Measurements from ENCODE around the gene FLYWCH2.
A peak's percentile ranks its signal among the peaks of the same experiment; 100 is the strongest.
"Not testable (repeated sequence)": the region's sequence is repeated elsewhere in the genome, so short reads cannot be mapped to it uniquely, and the experiment has no call there.

The FLYWCH2 gene

GRCh38 chr16:2894231-2894630 lies 11.2 kb downstream of the FLYWCH2 start:
- H3K27me3 Mint-ChIP-seq = no peaks in the 10 kb centered on the region
- H3K9me3 Mint-ChIP-seq (ENCODE audit: low read depth) = no peaks in the 10 kb centered on the region
- no peak overlapping the region for H3K27ac Mint-ChIP-seq
- no peak overlapping the region for H3K4me3 Mint-ChIP-seq
- H3K36me3 Mint-ChIP-seq = no peaks in the 10 kb centered on the region
- no peaks in the 10 kb centered on the region for H3K4me1 Mint-ChIP-seq (ENCODE audit: low read depth)

- no peaks in the 10 kb centered on the region for H3K27me3 Mint-ChIP-seq
- no peaks in the 10 kb centered on the region for H3K9me3 Mint-ChIP-seq (ENCODE audit: low read depth)
- H3K4me3 Mint-ChIP-seq = no peak overlapping the region
- no peaks in the 10 kb centered on the region for H3K4me1 Mint-ChIP-seq (ENCODE audit: low read depth)
- no peaks in the 10 kb centered on the region for H3K36me3 Mint-ChIP-seq
- H3K27ac Mint-ChIP-seq = no peak overlapping the region
Observed at GRCh38 chr16:2895813-2896212, 12.8 kb downstream of the FLYWCH2 start.

GRCh38 chr16:2896480-2897010 lies 13.5 kb downstream of the FLYWCH2 start:
- no peaks in the 10 kb centered on the region for H3K36me3 Mint-ChIP-seq
- no peaks in the 10 kb centered on the region for H3K9me3 Mint-ChIP-seq (ENCODE audit: low read depth)
- H3K27ac Mint-ChIP-seq = no peak overlapping the region
- no peaks in the 10 kb centered on the region for H3K4me1 Mint-ChIP-seq (ENCODE audit: low read depth)
- no peaks in the 10 kb centered on the region for H3K27me3 Mint-ChIP-seq
- no peak overlapping the region for H3K4me3 Mint-ChIP-seq

GRCh38 chr16:2897110-2897509 lies 14.1 kb downstream of the FLYWCH2 start:
- Mint-ChIP-seq H3K9me3 (ENCODE audit: low read depth) (no peaks in the 10 kb centered on the region), H3K27me3 (no peaks in the 10 kb centered on the region), H3K36me3 (no peaks in the 10 kb centered on the region), H3K4me3 (no peak overlapping the region), H3K4me1 (ENCODE audit: low read depth) (no peaks in the 10 kb centered on the region), H3K27ac (no peak overlapping the region)

DNA sequence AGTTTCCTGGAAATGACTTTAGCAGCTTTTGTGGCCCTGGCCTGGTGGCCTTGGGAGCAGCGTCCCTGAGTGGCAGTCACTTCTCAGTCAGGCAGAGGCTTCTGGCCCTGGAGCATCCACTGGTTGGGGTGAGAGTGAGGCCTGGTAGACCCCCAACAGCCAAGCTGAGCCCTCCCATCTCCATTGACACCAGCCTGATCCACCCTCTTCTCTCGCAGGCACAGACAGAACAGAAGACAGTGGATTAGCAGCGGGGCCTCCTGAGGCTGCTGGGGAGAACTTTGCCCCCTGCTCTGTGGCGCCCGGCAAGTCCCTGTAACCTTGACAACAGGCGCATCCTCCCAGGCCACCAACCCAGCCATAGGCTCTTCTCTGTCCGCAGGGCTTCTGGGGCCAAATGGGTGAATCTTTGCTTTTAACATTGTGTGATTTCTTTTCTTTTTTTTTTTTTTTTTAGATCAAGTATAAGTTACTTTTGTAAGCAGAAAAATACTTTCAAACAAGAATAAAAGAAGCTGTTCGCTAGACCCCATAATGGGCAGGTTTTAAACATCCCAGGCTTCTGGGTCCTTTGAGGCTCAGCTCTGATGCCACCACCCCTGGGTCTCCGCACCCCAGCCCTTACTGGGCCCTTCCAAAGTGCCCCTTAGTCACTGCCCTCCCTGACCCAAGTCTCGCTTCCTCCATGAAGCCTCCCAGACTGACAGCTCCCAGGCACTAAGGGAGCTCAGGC lies 16.0 kb downstream of the FLYWCH2 start:
- no peak overlapping the region for H3K4me3 Mint-ChIP-seq
- H3K36me3 Mint-ChIP-seq = no peaks in the 10 kb centered on the region
- no peaks in the 10 kb centered on the region for H3K9me3 Mint-ChIP-seq (ENCODE audit: low read depth)
- peaks cover 3% of the 10 kb centered on the region for H3K4me1 Mint-ChIP-seq (ENCODE audit: low read depth)
- no peak overlapping the region for H3K27ac Mint-ChIP-seq
- H3K27me3 Mint-ChIP-seq = no peaks in the 10 kb centered on the region

DNA sequence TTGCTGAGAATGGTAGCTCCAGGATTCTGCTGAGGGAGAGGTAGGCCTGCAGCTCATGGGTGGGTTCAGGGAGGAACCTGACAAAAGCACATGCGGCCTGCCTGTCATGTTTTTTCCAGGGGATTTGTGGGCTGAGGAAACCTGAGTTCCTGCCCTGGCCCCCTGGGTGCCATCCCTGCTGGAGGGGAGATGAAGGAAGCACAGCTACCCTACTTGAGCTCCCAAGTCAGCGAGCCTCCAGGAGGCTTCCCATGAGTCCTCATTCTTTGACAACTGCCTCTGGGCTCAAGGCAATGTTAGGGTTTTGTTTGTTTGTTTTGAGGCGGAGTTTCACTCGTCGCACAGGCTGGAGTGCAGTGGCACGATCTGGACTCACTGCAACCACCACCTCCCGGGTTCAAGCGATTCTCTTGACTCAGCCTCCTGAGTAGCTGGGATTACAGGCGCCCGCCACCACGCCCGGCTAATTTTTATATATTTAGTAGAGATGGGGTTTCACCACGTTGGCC lies 16.6 kb downstream of the FLYWCH2 start:
- no peaks in the 10 kb centered on the region for H3K36me3 Mint-ChIP-seq
- H3K9me3 Mint-ChIP-seq (ENCODE audit: low read depth) = no peaks in the 10 kb centered on the region
- H3K27ac Mint-ChIP-seq = no peak overlapping the region

DNA sequence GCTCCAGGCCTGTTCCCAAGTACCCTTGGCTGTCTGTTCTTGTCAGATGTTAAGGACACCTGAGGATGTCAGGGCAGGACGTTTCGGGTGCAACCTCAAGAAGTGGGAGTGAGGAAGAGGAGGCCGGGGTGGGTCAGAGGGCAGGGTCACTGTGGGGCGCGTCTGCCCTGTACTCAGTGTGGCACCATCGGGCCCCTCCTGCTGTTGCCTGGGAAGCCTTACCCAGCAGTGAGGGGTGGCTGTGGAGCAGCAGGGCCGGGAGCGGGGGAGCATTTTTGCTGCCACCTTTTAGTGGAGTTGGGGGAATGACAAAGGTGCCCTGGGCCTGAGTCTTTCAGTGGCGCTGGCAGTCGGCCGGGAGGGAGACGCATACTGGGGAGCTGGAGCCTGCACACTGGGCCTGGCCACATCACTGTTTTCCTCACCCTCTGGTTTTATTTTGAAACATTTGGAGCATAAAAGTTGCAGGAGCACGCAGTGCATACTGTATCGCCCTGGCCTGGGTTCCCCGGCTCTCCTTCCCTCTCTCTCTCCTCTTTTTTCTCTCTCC lies 17.6 kb downstream of the FLYWCH2 start:
- Mint-ChIP-seq H3K4me1 (ENCODE audit: low read depth) (peaks cover 5% of the 10 kb centered on the region), H3K27ac (no peak overlapping the region), H3K27me3 (no peaks in the 10 kb centered on the region), H3K4me3 (no peak overlapping the region), H3K9me3 (ENCODE audit: low read depth) (no peaks in the 10 kb centered on the region), H3K36me3 (no peaks in the 10 kb centered on the region)

More for the DNA sequence above, 16.6 kb downstream of the FLYWCH2 start:
- Mint-ChIP-seq H3K27me3 (no peaks in the 10 kb centered on the region), H3K4me3 (no peak overlapping the region), H3K4me1 (ENCODE audit: low read depth) (peaks cover 5% of the 10 kb centered on the region)

- Mint-ChIP-seq H3K27me3 (no peaks in the 10 kb centered on the region), H3K4me1 (ENCODE audit: low read depth) (peaks cover 20% of the 10 kb centered on the region), H3K27ac (no peak overlapping the region), H3K36me3 (no peaks in the 10 kb centered on the region), H3K4me3 (no peak overlapping the region), H3K9me3 (ENCODE audit: low read depth) (no peaks in the 10 kb centered on the region)
Observed at GRCh38 chr16:2902337-2903130, 19.5 kb downstream of the FLYWCH2 start.

- H3K36me3 Mint-ChIP-seq = no peaks in the 10 kb centered on the region
- H3K4me3 Mint-ChIP-seq = peak overlapping the region; percentile 94
- peak overlapping the region; percentile 58 for H3K27ac Mint-ChIP-seq
Observed at GRCh38 chr16:2904100-2904921, 21.3 kb downstream of the FLYWCH2 start.

GRCh38 chr16:2904922-2905240 lies 21.9 kb downstream of the FLYWCH2 start:
- Mint-ChIP-seq H3K4me1 (ENCODE audit: low read depth) (peaks cover 22% of the 10 kb centered on the region), H3K27me3 (no peaks in the 10 kb centered on the region), H3K4me3 (peak overlapping the region; percentile 94), H3K36me3 (no peaks in the 10 kb centered on the region), H3K27ac (no peak overlapping the region), H3K9me3 (ENCODE audit: low read depth) (no peaks in the 10 kb centered on the region)

More at GRCh38 chr16:2904100-2904921, 21.3 kb downstream of the FLYWCH2 start:
- Mint-ChIP-seq H3K4me1 (ENCODE audit: low read depth) (peaks cover 22% of the 10 kb centered on the region), H3K27me3 (no peaks in the 10 kb centered on the region), H3K9me3 (ENCODE audit: low read depth) (no peaks in the 10 kb centered on the region)

DNA sequence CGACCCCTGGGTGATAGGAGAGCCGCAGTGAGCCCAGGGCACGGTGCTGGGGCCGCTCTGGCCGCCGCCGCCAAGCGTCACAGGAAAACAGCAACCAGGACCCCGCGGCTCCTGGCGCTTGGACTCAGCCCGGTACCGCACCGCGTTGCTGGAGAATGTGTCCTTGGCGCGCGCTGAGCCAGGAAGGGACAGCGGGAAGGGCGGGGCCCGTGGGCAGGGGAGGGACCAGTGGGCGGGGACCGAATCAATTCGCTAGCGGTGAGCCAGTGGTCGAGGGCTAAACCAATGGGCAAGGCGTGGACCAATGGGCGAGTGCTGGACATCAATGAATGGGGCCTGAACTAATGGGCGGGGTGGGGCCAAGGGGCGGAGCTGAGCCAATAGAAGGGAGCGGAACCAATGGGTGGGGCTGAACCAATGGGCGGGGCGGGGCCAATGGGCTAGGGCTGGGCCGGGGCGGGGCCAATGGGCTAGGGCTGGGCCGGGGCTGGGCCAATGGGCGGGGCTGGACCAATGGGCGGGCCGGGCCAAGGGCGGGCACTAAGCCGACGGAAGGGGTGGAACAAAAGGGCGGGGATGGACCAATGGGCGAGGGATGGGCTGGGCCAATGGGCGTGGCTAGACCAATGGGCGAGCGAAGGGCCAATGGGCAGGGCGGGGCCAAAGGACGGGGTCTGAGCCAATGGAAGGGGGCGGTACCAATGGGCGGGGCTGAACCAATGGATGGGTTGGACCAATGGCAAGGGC lies 22.4 kb downstream of the FLYWCH2 start:
- H3K4me1 Mint-ChIP-seq (ENCODE audit: low read depth) = peaks cover 23% of the 10 kb centered on the region
- peak overlapping the region; percentile 94 for H3K4me3 Mint-ChIP-seq
- H3K36me3 Mint-ChIP-seq = no peaks in the 10 kb centered on the region
- H3K27me3 Mint-ChIP-seq = no peaks in the 10 kb centered on the region
- no peaks in the 10 kb centered on the region for H3K9me3 Mint-ChIP-seq (ENCODE audit: low read depth)
- H3K27ac Mint-ChIP-seq = no peak overlapping the region

GRCh38 chr16:2905988-2906387 lies 23.0 kb downstream of the FLYWCH2 start:
- no peaks in the 10 kb centered on the region for H3K9me3 Mint-ChIP-seq (ENCODE audit: low read depth)
- H3K36me3 Mint-ChIP-seq = no peaks in the 10 kb centered on the region
- H3K4me1 Mint-ChIP-seq (ENCODE audit: low read depth) = peaks cover 27% of the 10 kb centered on the region
- H3K27me3 Mint-ChIP-seq = no peaks in the 10 kb centered on the region
- peak overlapping the region; percentile 79 for H3K4me3 Mint-ChIP-seq
- no peak overlapping the region for H3K27ac Mint-ChIP-seq

GRCh38 chr16:2907084-2907753 lies 24.2 kb downstream of the FLYWCH2 start:
- peaks cover 34% of the 10 kb centered on the region for H3K4me1 Mint-ChIP-seq (ENCODE audit: low read depth)
- H3K9me3 Mint-ChIP-seq (ENCODE audit: low read depth); H3K27me3 Mint-ChIP-seq; H3K4me3 Mint-ChIP-seq; H3K27ac Mint-ChIP-seq; H3K36me3 Mint-ChIP-seq: not testable (repeated sequence)

Measured in activated naive CD8-positive, alpha-beta T cell (primary cell).